Right atrium auricular region (tissue), 2 donors: Measurements from ENCODE around the gene RFTN1. TPM values are rescaled to one million over a fixed set of nuclear protein-coding genes. Genes with fewer than 3 reads are reported as not detected.
"Not testable (repeated sequence)": the region's sequence is repeated elsewhere in the genome, so short reads cannot be mapped to it uniquely, and the experiment has no call there.

Source experiments
- DNase-seq: peaks from one replicate; pipeline ENCODE4 v3.0.0-alpha.2; 2019; ENCODE audit warnings: low spot score
- H3K27ac ChIP-seq, 2 donors: fragments of 200-600 bp; sonication (generic); 1 replicate in 1 of 2; 2 replicates in 1 of 2; pipeline ENCODE4 v1.5.1; 2016 to 2019
- H3K27me3 ChIP-seq, 2 donors: fragments of 200-600 bp; sonication (generic); one replicate each; pipeline versions ENCODE4 v1.5.1 to v1.6.0; 2017 to 2019
- H3K36me3 ChIP-seq: fragments of 200-600 bp; sonication (generic); one replicate; pipeline ENCODE4 v1.5.1; 2016
- H3K4me1 ChIP-seq, 2 donors: fragments of 200-600 bp; sonication (generic); one replicate each; pipeline versions ENCODE4 v1.5.1 to v1.6.0; 2017 to 2019
- H3K4me3 ChIP-seq, 2 donors: fragments of 200-600 bp; sonication (generic); 1 replicate in 1 of 2; 2 replicates in 1 of 2; pipeline ENCODE4 v1.5.1; 2017 to 2019; ENCODE audit warnings: mild to moderate bottlenecking in 1 of 2, moderate library complexity in 1 of 2
- H3K9me3 ChIP-seq, 2 donors: fragments of 200-600 bp; sonication (generic); one replicate each; pipeline ENCODE4 v1.5.1; 2019
- total RNA-seq, 2 donors: library from RNA; depleted of rRNA; stranded (reverse); fragments of >200 nt; gene quantifications; one replicate each; pipeline ENCODE4 v1.1.0, GENCODE V29; 2016
- TF ChIP-seq, protein P1 (sequence below), 2 donors: fragments of 200-600 bp; sonication (generic); IDR thresholded peaks; one replicate each; pipeline ENCODE4 v1.5.1; 2019; ENCODE audit warnings: antibody characterized with exemption in 2 of 2

Gene RFTN1
- total RNA-seq, 2 donors from 2014 or later = 15.9 to 33.6 TPM

- no peak overlapping the region for H3K4me3 ChIP-seq
- H3K27me3 ChIP-seq = no peaks in the 10 kb centered on the region
- H3K9me3 ChIP-seq = no peaks in the 10 kb centered on the region
- no peak for DNase-seq
- peaks cover 5% of the 10 kb centered on the region for H3K36me3 ChIP-seq
- peaks cover 0 to 7% of the 10 kb centered on the region in 2 donors for H3K4me1 ChIP-seq
- TF ChIP-seq, protein P1, sequence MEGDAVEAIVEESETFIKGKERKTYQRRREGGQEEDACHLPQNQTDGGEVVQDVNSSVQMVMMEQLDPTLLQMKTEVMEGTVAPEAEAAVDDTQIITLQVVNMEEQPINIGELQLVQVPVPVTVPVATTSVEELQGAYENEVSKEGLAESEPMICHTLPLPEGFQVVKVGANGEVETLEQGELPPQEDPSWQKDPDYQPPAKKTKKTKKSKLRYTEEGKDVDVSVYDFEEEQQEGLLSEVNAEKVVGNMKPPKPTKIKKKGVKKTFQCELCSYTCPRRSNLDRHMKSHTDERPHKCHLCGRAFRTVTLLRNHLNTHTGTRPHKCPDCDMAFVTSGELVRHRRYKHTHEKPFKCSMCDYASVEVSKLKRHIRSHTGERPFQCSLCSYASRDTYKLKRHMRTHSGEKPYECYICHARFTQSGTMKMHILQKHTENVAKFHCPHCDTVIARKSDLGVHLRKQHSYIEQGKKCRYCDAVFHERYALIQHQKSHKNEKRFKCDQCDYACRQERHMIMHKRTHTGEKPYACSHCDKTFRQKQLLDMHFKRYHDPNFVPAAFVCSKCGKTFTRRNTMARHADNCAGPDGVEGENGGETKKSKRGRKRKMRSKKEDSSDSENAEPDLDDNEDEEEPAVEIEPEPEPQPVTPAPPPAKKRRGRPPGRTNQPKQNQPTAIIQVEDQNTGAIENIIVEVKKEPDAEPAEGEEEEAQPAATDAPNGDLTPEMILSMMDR (IDR thresholded peaks at IDR 0.05) = no peak
- no peak overlapping the region for H3K27ac ChIP-seq
Observed at GRCh38 chr3:16490062-16490619, 23.4 kb downstream of the RFTN1 start.

- H3K4me1 ChIP-seq, H3K27ac ChIP-seq, H3K27me3 ChIP-seq, H3K4me3 ChIP-seq, H3K36me3 ChIP-seq, H3K9me3 ChIP-seq, DNase-seq: not testable (repeated sequence)
Observed at GRCh38 chr3:16489326-16490061, 24.0 kb downstream of the RFTN1 start.

GRCh38 chr3:16488637-16489036, 24.9 kb downstream of the RFTN1 start:
- Histone ChIP-seq H3K27me3 (no peaks in the 10 kb centered on the region), H3K9me3 (no peaks in the 10 kb centered on the region), H3K4me3 (no peak overlapping the region), H3K4me1 (peaks cover 0 to 10% of the 10 kb centered on the region in 2 donors), H3K27ac (no peak overlapping the region), H3K36me3 (peaks cover 5% of the 10 kb centered on the region)
- no peak for DNase-seq
- TF ChIP-seq, protein P1 (IDR thresholded peaks at IDR 0.05) = no peak

GRCh38 chr3:16487511-16488175, 25.9 kb downstream of the RFTN1 start:
- H3K9me3 ChIP-seq = no peaks in the 10 kb centered on the region
- H3K27me3 ChIP-seq = no peaks in the 10 kb centered on the region
- H3K36me3 ChIP-seq = peaks cover 5% of the 10 kb centered on the region
- no peak for DNase-seq
- peaks cover 0 to 17% of the 10 kb centered on the region in 2 donors for H3K4me1 ChIP-seq
- no peak overlapping the region for H3K27ac ChIP-seq
- no peak overlapping the region for H3K4me3 ChIP-seq
- TF ChIP-seq, protein P1 (IDR thresholded peaks at IDR 0.05) = no peak

DNA sequence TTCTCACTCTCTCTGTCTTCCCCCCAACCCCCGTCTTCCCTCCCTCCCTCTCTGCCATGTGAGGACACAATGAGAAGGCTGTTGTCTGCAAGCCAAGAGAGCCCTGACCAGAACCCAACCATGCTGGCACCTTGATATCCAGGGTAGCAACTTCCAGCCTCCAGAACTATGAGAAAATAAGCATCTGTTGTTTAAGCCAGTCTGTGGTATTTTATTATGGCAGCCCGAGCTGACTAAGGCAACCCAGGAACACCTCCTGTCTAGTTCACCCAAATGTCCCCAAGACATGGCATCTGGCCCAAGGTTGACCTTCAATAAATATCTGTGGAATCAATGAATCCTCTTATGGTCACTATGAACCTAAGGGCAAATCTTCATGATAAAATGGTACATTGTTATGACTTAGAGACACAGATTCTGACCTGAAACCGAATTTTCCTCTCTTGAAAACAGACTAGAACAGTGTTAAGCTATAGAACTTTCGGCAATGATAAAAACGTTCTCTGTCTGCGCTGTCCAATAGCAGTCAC, 26.5 kb downstream of the RFTN1 start:
- no peaks in the 10 kb centered on the region for H3K9me3 ChIP-seq
- H3K27me3 ChIP-seq = no peaks in the 10 kb centered on the region
- TF ChIP-seq, protein P1 (IDR thresholded peaks at IDR 0.05) = no peak
- no peak for DNase-seq
- H3K4me3 ChIP-seq = no peak overlapping the region
- peaks cover 0 to 22% of the 10 kb centered on the region in 2 donors for H3K4me1 ChIP-seq
- H3K27ac ChIP-seq = no peak overlapping the region
- H3K36me3 ChIP-seq = peaks cover under 1% of the 10 kb centered on the region

- H3K4me3 ChIP-seq = no peak overlapping the region
- no peaks in the 10 kb centered on the region for H3K27me3 ChIP-seq
- DNase-seq = no peak
- peaks cover 0 to 30% of the 10 kb centered on the region in 2 donors for H3K4me1 ChIP-seq
- H3K27ac ChIP-seq = no peak overlapping the region
- TF ChIP-seq, protein P1 (IDR thresholded peaks at IDR 0.05) = no peak
- no peaks in the 10 kb centered on the region for H3K36me3 ChIP-seq
- no peaks in the 10 kb centered on the region for H3K9me3 ChIP-seq
Observed at GRCh38 chr3:16486201-16486600, 27.3 kb downstream of the RFTN1 start.
